Endometrial microvascular endothelial cells (primary cell): ENCODE measurements around the gene MLPH. TPM values are rescaled to one million over a fixed set of nuclear protein-coding genes. Genes with fewer than 3 reads are reported as not detected.

Experiments used
- in situ Hi-C: cut with HindIII; loops from 2 replicates; pipeline ENCODE4 v1.10.0; 2017; ENCODE audit warnings: low sequenced_read_pairs, low pct_unique_long_range_greater_than_20kb; ENCODE audit errors: inconsistent ontology term
- total RNA-seq: library from RNA; depleted of rRNA; stranded (reverse); fragments of >200 nt; gene quantifications from one replicate; pipeline ENCODE4 v1.2.3, GENCODE V29; 2015; ENCODE audit errors: inconsistent ontology term

Gene MLPH
- total RNA-seq, 1 donor from 2014 or later: 1.5 TPM

DNA sequence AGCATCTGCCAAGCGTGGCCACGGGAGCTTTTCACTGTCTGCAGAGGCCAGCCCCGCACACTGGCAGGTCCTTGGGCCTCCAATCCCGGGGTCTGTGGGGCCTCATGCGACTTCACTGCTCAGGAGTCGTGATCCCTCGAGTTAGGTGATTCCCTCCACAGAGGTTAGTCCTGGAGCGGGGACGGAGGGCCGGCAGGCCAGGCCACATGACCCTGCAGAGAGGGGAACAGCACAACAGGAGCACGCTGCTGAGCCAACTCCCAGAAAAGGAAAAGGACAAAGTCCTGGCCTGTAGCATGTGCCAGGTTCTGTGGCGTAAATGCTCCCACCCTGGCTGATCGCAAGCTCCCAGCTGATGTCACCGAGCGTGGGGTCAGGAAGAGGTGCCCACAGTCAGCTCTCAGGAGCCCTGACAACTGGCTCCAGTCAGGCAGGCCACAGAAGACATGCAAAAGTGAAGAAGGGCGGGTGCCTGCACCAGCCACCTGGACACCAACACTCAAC is 64.1 kb downstream of the MLPH start:
- in situ Hi-C loops: no loop called here

DNA sequence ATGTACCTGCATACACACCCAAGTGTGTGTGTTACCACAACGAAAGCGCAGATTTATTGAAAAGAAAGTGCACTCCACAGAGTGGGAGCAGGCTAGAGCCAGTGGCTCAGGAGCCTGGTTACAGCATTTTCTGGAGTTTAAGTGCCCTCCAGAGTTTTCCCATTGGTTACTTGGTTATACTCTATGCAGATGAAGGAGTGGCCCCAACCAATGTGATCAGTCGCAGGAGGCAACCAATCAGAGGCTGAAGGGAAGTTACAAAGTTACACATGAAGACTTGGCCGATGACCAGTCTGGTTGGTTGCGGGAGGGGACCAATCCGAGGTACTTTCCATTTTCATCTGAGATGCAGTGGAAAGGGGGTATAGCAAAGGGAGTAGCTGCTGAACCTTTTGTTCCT is 65.9 kb downstream of the MLPH start:
- in situ Hi-C loops: no loop called here

DNA sequence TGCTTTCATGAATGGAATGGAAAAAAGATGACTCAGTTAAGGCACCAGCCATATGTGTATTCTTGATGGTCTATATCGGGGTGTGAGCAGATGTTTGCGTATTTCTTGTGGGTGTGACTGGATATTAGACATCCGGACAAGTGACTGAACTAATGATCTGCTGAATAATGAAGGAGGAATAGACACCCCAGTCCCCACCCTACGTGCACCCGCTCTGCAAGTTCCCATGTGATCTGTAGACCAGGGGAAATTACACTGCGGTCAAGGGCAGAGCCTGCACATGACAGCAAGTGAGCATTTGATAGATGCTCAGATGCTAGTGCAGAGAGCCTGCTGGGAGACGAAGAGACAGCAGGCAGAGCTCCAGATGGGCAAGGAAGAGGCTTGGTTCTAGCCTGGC is 66.9 kb downstream of the MLPH start:
- in situ Hi-C loops: no loop called here

DNA sequence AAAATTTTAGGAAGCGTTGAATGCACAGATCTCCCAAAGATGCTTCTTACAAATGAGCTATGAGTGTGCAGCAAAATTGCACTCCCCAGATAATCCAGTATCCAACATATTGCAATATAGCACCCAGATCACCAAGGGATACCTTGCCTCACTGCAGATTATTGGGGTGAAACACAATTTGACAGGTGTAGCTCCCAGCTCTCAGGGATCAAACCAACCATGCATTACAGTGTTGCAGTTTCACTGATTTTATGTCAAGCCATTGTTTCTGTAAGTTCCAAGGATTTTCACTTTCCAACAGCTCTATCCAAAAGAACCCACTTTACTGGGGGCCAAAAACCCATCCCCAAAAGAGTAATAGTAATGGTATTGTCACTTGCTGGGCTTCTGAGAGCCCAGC is 68.5 kb downstream of the MLPH start:
- in situ Hi-C loops: no loop called here

DNA sequence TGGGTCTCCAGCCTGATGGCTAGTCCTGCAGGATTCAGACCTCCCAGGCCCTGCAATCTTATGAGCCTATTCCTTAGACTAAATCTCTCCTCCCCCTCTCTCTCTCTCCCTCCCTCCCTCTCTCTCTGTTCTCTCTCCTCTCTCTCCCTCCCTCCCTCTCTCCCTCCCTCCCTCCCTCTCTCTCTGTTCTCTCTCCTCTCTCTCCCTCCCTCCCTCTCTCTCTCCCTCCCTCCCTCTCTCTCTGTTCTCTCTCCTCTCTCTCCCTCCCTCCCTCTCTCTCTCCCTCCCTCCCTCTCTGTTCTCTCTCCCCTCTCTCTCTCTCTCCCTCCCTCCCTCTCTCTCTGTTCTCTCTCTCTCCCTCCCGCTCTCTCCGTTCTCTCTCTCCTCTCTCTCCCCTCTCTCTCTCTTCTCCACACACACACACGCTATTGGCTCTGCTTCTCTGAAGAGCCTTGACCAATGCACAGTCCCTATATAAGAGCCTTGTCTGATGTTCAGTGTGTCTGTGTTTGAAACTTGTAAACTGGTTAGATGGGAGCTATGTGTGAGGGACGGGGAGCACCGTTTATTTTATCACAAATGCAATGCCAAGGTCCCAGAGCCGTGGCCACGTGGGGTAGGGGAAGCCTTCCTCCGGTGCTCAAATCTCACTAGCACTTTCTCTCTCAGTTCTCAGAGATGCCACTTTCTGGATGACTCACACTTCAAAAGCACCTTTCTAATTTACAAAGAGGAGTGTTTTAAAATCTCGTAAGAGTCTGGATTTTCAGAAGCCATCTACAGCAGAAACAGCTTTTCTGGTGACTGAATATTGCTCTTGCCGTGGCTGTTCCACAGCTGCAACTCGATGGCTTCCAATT is 70.0 kb downstream of the MLPH start:
- in situ Hi-C loops: no loop called here

DNA sequence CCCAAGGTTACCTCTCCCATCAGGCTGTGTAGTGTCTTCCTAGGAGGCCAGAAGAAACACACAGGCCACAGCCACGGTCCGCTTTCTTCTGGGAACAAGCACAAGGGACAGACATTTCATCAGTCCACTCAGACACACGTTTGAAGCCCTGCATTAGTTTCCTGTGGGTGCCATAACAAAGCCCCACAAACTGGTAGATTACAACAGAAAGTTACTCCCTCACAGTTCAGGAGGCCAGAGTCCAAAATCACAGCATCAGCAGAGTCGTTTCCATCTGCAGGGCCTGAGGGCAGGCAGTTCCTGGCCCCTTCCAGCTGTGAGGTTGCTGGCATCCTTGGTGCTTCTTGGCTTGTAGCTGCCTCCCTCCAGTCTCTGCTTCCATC is 70.6 kb downstream of the MLPH start:
- in situ Hi-C loops: no loop called here

DNA sequence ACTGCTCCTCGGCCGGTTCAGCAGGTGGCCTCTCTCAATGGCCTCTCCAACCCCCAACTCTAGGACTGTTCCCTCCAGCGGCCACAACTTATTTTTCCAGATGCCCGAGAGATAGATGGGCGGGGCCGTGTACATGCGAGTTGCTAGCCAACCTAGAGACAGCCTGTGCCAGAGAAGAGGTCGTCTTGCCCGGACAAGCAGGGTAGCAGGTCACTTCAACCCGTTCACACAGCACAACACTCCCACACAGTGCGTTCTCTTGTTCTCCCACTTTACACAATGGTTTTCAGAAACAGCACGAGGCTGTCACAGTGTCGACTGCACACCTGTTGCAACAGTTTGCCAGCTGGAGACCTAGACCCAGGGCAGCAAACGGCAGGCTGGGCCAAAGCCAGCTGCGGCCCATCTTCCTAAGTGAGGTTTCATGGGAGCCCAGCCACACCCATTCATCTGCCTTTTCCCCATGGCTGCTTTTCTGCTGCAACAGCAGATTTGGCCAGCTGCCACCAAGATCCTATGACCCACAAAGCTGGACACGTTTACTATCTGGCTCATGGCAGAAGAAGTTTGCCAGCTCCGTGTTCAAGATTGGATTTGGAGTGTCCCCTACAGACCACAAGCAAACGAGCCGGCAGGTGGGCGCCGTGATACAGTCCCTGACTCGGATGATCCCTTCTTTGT is 72.0 kb downstream of the MLPH start:
- in situ Hi-C loops: no loop called here

DNA sequence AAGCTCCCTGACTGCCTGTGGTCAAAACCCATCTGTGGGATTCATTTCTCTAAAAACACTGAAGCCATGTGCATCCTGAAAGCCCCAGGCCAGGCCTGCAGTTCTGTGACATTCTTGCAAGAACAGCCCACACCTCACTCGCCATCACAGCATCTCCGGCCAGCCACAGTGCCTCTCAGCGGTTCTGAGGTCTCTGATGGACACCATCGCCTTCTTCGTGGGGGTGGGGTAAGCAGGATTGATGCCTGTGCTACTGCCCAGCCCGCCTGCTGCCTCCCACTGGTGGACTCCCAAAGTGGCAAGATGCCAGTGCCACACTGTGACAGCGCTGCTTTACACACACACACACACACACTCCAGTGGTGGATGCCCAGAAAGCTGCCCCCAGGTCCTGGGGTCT is 74.2 kb downstream of the MLPH start:
- in situ Hi-C loops: no loop called here

DNA sequence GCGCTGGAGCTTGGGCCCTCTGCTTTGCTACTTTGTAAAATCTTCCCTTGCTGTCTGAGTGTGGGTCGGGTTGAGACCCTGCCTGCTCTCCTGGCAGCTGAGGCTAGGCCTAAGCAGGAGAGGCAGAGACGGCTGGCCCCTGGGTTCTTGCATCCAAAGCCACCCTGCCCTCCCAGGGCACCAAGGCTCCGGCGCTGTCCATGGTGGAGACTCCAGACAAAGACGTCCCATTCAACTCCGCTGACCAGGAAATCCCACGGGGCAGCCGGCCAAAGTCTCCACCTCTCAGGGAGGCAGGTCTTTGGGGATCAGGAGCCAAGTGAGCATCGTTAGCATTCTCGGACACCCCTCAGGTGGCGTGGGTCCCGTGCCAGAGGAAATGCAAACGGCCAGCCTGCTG is 76.8 kb downstream of the MLPH start:
- in situ Hi-C loops: no loop called here

DNA sequence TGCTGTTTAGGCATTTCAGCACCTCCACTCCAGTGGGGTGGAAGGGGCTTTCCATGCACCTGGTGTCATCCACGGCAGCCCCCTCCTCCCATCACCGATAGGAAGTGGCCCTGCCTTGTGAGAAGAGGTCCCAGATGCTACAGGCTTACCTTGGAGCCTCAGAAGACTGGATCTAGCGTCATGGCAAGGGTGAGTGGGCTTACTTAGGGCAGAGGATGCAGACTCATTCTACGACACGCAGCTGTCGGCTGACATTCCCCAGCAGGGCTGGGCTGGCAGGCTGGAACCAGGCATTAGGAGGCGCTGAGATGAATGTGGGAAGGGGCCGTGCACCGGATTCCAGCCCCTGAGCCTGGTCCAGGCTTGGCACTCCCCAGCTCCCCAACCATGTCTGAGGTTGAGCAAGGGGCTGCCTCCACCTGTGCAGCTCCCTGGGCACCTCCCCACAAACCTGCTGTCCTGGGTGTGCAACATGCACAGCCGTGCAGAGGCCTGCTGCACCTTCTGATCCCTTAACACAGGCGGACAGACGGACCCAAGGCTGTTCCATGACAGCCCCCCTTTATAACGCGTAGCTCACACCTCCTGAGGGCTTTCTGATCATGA is 77.6 kb downstream of the MLPH start:
- in situ Hi-C loops: no loop called here

DNA sequence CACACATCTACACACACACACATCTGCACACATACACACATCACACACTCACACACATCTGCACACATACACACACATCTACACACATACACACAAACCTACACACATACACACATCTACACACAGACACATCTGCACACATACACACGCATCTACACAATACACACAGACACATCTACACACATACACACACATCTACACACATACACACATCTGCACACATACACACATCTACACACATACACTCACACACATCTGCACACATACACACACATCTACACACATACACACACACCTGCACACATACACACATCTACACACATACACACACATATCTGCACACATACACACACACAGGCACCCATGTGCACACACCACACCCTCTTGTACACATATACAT is 78.9 kb downstream of the MLPH start:
- in situ Hi-C loops: no loop called here

DNA sequence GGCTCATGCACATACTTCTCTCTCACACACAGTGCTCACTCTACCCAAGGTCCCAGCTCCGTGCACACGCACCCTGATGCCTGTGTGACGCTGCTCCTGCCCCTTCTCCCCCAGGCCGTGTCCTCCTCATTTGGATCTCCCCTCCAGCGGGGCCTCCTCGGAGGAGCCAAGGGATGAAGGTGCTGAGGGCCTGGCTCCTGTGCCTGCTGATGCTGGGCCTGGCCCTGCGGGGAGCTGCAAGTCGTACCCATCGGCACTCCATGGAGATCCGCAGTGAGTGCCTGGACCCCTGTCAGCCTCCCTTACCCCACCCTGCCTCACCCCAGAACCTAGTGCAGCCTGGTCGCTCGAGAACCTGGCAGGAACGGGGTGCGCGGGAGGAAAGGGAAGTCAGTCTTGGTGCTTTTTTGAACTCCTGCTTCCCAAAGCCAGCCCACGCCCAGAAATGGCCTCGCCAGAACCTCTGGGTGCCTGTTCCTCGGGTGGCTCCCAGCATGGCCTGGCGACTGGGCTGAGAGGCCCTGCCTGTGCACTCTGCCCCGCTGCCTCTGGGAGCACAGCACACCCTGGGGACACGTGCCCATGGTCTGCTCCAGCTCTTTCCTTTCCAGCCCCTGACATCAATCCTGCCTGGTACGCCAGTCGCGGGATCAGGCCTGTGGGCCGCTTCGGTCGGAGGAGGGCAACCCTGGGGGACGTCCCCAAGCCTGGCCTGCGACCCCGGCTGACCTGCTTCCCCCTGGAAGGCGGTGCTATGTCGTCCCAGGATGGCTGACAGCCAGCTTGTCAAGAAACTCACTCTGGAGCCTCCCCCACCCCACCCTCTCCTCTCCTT is 79.6 kb downstream of the MLPH start, which contains the start of gene PRLH:
TSS of gene PRLH (plus strand) at position 174 of the 835 bp plus-strand sequence. CDS start at position 174, 0 bp downstream.
- in situ Hi-C loops: no loop called here

DNA sequence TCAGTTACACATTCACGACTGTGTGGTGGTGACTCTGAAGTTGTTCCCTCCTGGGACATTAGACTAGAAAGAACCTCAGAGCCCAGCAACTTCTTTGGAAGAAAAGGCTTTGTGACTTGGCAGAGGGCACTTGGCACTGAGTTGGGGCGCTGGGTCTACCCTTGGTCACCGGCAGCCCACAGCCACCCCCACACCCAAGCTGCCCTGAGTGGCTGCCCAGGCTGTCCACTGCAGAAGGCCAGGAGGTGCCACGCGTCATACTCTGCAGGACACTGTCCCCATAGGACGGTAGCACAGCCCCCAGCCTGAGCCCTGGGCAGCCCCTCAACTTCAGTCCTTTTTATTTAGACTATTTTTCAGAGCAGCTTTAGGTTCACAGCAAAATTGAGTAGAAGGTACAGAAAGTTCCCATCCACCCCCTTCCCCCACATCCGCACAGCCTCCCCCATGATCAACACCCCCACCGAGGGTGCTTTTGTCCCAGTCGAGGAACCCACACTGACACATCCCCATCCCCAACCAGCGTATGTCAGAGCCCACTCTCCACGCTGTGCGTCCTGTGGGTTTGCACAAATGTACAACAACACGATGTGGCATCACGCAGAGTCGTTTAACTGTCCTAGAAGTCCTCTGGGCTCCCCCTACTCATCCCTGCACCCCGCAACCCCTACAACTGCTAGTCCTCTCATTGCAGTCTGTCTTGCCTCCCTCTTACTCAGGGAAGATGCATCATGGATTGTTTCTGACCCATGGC is 80.4 kb downstream of the MLPH start:
- in situ Hi-C loops: no loop called here

DNA sequence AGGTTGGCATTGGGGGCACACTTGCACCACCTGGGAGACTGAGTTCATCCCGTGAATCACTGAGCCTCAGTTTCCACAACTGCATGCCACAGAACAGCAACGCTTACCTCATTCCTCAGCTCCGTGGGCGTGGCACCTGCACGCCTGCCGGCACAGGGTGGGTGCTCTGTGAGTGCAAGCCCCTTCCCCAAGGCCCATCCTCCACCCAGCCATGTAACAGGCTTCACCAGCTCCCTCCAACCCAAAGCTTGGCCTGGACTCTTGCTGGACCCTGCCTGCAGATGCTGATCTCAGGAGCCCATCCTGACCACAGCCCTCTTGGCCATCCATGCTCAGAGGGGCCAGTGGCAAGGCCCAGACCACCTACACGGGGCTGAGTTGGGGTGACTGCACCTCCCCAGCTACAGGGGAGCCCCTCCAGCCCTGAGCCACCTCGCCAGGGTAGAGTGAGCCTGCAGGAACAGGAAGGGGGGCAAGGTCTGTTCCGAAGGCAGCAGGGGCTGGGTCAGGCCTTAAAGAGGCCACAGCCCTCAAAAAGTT is 81.1 kb downstream of the MLPH start:
- in situ Hi-C loops: no loop called here

DNA sequence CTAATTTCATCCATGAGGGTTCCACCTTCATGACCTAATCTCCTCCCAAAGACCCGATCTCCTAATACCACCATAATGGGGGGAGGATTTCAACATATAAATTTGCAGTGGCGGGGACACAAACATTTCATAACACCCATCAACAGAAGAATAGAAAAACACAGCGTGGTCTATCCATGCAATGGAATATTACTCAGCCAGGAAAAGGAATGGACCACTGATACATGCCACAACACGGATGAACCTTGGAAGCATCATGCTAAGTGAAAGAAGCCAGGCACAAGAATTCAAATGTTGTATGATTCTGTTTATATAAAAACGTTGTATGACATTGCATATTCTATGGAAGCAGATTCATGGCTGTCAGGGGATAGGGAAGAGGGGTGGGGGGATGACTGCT is 82.0 kb downstream of the MLPH start:
- in situ Hi-C loops: no loop called here

DNA sequence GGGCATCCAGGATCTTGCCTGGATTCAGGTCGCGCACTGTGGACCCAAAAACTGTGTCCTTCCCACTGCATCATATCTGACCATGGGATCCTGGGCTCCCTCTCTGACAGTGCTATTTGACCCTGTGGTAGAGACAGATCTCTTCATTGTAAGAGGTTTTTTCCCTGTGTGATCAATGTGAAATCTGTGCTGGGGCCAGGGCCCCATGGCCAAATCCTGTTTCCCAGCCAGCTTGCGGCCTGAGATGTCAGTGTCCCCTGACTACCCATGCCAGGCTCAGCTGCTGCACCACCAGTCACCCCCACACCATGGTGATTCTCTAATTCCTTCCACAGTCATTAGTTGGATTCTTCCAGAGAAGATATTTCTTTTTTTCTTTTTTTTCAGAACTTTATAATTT is 82.8 kb downstream of the MLPH start:
- in situ Hi-C loops: no loop called here

DNA sequence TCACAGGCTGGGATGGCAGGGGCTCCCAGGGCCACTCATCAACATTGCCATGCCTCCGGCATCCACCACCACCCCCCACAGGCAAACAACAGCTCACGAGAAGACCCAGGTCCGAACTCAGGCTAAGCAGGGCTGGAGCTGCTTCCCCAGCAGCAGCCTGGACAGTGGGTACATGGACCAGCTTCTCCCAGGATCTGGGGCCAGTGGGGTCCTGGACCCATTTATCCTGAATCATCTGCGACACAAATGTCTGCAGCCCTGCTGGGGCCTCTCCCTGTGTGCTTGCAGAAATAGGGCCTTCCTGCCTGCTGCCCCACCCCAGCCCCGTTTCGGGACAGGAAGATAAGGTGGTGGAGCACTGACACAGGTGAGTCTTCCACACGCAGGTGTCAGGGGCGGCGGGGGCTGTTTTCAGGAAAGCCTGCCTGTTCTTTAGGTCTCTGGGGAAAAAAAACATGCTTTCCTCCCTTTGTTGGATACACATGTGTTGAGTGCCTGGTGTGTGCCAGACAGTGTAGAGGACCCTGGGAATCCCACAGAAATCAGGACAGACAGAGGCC is 83.8 kb downstream of the MLPH start:
- in situ Hi-C loops: no loop called here

DNA sequence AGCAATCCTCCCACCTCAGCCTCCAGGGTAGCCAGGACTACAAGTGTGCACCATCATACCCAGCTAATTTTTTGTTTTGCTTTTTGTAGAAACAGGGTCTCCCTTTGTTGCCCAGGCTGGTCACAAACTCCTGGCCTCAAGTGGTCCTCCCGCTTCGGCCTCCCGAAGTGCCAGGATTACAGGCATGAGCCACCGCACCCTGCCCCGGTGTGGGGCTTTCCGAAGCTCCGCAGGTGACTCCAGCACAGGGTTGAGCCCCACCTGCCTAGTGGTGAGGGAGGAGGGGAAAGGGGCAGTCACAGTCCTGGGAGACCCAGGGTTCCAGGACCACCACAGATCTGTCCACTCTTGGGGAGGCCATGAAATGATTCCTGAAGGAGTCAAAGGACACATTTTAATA is 84.5 kb downstream of the MLPH start:
- in situ Hi-C loops: no loop called here
